Measurements from ENCODE around the gene USP33. TPM values are rescaled to one million over a fixed set of nuclear protein-coding genes. Genes with fewer than 3 reads are reported as not detected.

The USP33 gene
- total and polyA plus RNA-seq, 3 donors from 2014 or later = 35.7 to 75.2 (median 66.1) TPM

DNA sequence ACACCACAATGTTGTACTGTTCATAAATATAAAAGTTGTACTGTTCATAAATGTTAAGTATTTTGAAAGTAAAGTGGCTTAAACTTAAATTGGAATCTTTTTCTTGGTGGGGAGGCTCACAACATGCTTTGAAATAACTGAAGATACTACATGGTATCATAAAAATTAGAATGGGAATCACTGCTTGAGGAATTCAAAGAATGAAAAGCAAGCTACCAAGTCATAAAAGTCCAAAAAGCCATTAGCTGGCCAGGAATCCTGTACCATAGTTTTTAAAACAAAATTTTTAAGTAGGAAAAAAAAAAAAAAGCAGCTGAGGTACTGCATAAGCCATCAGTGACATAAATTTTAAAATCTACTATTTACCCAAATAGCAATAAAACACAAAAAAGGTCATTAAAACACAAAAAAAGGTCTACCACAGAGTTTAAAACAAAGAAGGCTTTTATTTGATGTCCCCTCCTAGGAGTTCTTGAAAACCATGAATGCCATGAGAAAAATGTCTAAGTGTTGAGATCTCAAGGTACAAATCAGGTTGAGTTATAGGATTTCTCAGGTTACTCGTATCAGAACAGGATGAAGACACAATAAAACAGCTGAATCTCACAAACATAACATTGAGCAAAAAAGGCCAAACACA is 85.8 kb downstream of the USP33 start:
- 80 to 84% methylated on average over 1 of the region's 1 CpG for WGBS, 2 donors
- TF ChIP-seq, protein P1, sequence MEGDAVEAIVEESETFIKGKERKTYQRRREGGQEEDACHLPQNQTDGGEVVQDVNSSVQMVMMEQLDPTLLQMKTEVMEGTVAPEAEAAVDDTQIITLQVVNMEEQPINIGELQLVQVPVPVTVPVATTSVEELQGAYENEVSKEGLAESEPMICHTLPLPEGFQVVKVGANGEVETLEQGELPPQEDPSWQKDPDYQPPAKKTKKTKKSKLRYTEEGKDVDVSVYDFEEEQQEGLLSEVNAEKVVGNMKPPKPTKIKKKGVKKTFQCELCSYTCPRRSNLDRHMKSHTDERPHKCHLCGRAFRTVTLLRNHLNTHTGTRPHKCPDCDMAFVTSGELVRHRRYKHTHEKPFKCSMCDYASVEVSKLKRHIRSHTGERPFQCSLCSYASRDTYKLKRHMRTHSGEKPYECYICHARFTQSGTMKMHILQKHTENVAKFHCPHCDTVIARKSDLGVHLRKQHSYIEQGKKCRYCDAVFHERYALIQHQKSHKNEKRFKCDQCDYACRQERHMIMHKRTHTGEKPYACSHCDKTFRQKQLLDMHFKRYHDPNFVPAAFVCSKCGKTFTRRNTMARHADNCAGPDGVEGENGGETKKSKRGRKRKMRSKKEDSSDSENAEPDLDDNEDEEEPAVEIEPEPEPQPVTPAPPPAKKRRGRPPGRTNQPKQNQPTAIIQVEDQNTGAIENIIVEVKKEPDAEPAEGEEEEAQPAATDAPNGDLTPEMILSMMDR (IDR thresholded peaks at IDR 0.05) = no peak
- TF ChIP-seq POLR2A (IDR thresholded peaks at IDR 0.05) = no peak
- no peak for DNase-seq
- no peaks in the 10 kb centered on the region for H3K9me3 ChIP-seq
- no peak overlapping the region for H3K4me3 ChIP-seq
- H3K27me3 ChIP-seq = no peaks in the 10 kb centered on the region
- H3K27ac ChIP-seq = no peak overlapping the region
- intact Hi-C loops (cut with DNase I; ENCODE audit: low total_unique reads) = no loop called here
- no peaks in the 10 kb centered on the region for H3K36me3 ChIP-seq (ENCODE audit: low read depth, missing control alignments)
- no peaks in the 10 kb centered on the region for H3K4me1 ChIP-seq

DNA sequence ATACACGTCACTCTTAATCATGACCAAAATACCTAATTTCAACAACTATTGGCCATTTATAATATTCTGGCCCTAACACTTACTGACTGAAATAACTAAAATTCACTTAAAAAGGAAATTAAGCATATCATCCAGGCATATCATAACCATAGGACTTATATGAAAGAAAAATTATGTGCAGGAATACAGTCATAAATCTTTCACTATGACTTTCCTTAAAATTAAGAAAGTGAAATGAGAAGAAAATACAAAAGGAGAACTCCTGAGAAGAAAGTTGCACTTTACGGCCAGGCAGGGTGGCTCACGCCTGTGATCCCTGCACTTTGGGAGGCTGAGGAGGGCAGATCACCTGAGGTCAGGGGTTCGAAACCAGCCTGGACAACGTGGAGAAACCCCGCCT is 86.6 kb downstream of the USP33 start:
- no peaks in the 10 kb centered on the region for H3K9me3 ChIP-seq
- H3K27ac ChIP-seq = no peak overlapping the region
- no peak overlapping the region for H3K4me3 ChIP-seq
- no peak for DNase-seq
- H3K36me3 ChIP-seq (ENCODE audit: low read depth, missing control alignments) = no peaks in the 10 kb centered on the region
- no peak for TF ChIP-seq POLR2A (IDR thresholded peaks at IDR 0.05)
- TF ChIP-seq, protein P1 (IDR thresholded peaks at IDR 0.05) = no peak
- H3K27me3 ChIP-seq = no peaks in the 10 kb centered on the region
- H3K4me1 ChIP-seq = no peaks in the 10 kb centered on the region
- WGBS, 2 donors = 90% methylated on average over 6 of the region's 6 CpGs
- intact Hi-C loops (cut with DNase I; ENCODE audit: low total_unique reads) = no loop called here

DNA sequence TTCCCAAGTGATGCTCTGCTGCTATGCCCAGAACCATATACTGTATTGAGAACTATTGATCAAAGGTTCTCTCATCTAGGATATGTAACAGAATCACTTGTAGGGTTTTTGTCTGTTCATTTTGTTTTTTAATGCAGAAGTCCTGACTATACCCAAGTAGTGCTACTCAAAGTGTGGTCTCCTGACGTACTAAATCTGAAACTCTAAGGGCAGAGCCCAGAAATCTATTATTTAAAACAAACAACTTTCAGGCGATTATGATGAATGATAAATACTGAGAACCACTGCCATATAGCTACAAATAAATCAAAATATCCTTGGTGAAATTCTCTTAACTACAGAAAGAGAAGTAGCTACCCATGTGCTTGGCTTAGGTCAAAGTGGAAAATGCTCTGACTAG is 87.3 kb downstream of the USP33 start:
- 88 to 91% methylated on average over 2 of the region's 2 CpGs for WGBS, 2 donors
- H3K27me3 ChIP-seq = no peaks in the 10 kb centered on the region
- H3K4me3 ChIP-seq = no peak overlapping the region
- no peak for DNase-seq
- TF ChIP-seq POLR2A (IDR thresholded peaks at IDR 0.05) = no peak
- TF ChIP-seq, protein P1 (IDR thresholded peaks at IDR 0.05) = no peak
- no peak overlapping the region for H3K27ac ChIP-seq
- intact Hi-C loops (cut with DNase I; ENCODE audit: low total_unique reads) = no loop called here
- no peaks in the 10 kb centered on the region for H3K9me3 ChIP-seq
- H3K36me3 ChIP-seq (ENCODE audit: low read depth, missing control alignments) = no peaks in the 10 kb centered on the region
- no peaks in the 10 kb centered on the region for H3K4me1 ChIP-seq

DNA sequence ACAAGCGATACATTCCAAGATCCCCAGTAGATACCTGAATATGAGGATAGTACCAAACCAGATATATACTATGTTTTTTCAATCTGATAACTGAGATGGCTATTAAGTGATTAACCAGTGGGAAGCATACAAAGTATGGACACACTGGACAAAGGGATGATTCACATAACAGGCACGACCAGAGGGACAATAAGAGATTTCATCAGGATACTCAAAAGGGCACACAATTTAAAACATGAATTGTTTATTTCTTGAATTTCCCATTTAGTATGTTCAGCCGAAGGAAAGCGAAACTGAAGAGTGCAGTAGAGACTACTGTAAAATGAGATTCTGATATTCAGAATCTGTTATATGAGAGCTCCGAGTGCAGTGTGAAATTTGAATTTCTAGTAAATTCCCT is 87.8 kb downstream of the USP33 start:
- H3K27me3 ChIP-seq = no peaks in the 10 kb centered on the region
- intact Hi-C loops (cut with DNase I; ENCODE audit: low total_unique reads) = no loop called here
- H3K36me3 ChIP-seq (ENCODE audit: low read depth, missing control alignments) = no peaks in the 10 kb centered on the region
- no peak for TF ChIP-seq POLR2A (IDR thresholded peaks at IDR 0.05)
- TF ChIP-seq, protein P1 (IDR thresholded peaks at IDR 0.05) = no peak
- no peak overlapping the region for H3K27ac ChIP-seq
- WGBS, 2 donors = 77 to 81% methylated on average over 5 of the region's 5 CpGs
- H3K4me3 ChIP-seq = no peak overlapping the region
- no peaks in the 10 kb centered on the region for H3K9me3 ChIP-seq
- no peaks in the 10 kb centered on the region for H3K4me1 ChIP-seq
- DNase-seq = no peak

DNA sequence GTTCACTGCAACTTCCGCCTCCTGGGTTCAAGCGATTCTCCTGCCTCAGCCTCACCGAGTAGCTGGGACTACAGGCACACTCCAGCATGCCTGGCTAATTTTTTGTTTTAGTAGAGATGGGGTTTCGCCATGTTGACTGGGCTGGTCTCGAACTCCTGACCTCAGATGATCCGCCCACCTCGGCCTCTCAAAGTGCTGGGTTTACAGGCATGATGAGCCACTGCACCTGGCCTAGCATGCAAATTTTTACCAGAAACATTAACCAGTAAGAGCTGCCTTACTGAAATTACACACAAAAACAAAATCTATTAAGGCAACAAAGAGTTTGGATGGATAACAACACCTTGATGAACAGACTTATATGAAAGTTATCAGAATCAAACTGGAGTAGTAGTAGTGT is 89.3 kb downstream of the USP33 start:
- Histone ChIP-seq H3K36me3 (ENCODE audit: low read depth, missing control alignments) (no peaks in the 10 kb centered on the region), H3K27me3 (no peaks in the 10 kb centered on the region), H3K27ac (no peak overlapping the region), H3K9me3 (no peaks in the 10 kb centered on the region), H3K4me3 (no peak overlapping the region), H3K4me1 (no peaks in the 10 kb centered on the region)
- WGBS, 2 donors = 93 to 95% methylated on average over 7 of the region's 7 CpGs
- TF ChIP-seq, protein P1 (IDR thresholded peaks at IDR 0.05) = no peak
- TF ChIP-seq POLR2A (IDR thresholded peaks at IDR 0.05) = no peak
- intact Hi-C loops (cut with DNase I; ENCODE audit: low total_unique reads) = no loop called here
- DNase-seq = no peak
